ENCODE measurements around the gene GNA14.

Gene GNA14

DNA sequence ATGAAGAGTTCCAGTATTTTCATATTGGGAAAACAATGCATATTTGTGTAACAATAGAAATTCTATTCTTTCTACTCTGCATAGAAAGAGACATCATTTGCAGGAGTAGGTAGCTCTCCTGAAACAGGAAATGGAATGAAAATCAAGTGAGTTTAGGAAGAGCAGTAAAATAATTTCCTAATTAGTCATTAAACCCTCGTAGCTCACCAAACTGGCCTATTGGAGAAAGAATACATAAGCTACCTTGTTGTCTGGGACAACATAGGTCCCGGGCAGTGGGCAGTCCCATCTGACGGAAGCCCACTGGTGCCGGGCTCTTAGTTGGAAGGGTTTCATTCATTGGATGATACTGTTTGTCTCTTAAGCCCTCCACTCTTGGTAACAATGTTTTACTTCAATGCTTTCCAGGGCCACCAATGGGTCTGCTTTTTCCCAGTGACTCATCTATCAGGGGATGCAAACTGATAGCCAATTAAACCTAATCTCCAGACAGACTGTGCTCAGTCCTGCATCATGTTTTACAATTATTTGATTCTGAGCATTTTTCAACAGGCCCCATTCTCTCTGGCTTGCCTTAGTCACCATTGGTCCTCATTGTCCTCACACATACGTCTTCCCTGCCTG lies 46.5 kb downstream of the GNA14 start:
- no peak for TF ChIP-seq ZFX (IDR thresholded peaks at IDR 0.05; ENCODE audit: borderline replicate concordance)
- TF ChIP-seq, protein P1, sequence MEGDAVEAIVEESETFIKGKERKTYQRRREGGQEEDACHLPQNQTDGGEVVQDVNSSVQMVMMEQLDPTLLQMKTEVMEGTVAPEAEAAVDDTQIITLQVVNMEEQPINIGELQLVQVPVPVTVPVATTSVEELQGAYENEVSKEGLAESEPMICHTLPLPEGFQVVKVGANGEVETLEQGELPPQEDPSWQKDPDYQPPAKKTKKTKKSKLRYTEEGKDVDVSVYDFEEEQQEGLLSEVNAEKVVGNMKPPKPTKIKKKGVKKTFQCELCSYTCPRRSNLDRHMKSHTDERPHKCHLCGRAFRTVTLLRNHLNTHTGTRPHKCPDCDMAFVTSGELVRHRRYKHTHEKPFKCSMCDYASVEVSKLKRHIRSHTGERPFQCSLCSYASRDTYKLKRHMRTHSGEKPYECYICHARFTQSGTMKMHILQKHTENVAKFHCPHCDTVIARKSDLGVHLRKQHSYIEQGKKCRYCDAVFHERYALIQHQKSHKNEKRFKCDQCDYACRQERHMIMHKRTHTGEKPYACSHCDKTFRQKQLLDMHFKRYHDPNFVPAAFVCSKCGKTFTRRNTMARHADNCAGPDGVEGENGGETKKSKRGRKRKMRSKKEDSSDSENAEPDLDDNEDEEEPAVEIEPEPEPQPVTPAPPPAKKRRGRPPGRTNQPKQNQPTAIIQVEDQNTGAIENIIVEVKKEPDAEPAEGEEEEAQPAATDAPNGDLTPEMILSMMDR (IDR thresholded peaks at IDR 0.05) = no peak

DNA sequence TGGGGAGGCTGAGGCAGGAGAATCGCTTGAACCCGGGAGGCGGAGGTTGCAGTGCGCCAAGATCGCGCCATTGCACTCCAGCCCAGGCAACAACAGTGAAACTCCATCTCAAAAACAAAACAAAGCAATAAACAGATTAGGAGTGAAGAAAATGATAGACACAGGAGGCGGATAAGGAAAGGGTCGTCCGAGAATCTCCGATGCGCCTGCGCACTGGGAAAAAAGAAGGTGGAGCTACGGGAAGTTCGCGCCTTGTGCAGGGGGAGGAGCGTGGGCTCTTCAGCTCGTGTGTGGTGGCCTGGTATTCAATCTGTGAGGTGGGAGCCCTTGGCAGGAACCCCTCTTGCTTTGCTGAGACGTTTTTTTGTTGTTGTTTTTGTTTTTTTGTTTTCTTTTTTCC lies 47.3 kb downstream of the GNA14 start:
- TF ChIP-seq, protein P1 (IDR thresholded peaks at IDR 0.05) = no peak
- no peak overlapping the region for H3K27ac ChIP-seq

More for the DNA sequence above, 46.5 kb downstream of the GNA14 start:
- no peak overlapping the region for H3K27ac ChIP-seq

GRCh38 chr9:77599492-77599891 lies 48.6 kb downstream of the GNA14 start:
- no peak overlapping the region for H3K27ac ChIP-seq
- TF ChIP-seq, protein P1 (IDR thresholded peaks at IDR 0.05) = no peak
- TF ChIP-seq ZFX (IDR thresholded peaks at IDR 0.05; ENCODE audit: borderline replicate concordance) = no peak

DNA sequence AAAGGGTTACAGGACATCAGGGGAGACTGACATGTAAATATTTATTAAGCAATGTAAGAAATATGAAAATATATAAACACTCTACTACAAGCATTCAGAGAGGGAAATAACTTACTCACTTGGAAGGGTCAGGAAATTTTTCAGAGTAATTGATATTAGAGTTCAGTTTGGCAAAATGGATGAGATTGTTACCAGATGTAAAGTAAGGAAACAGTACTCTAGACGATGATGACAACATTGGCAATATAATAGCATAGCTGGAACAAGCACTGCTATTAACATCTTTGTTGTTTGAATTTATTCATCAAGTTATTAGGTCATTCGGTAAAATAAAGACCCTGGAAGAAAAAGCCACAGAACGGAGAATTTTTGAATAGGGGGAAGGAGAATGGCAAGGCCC lies 49.1 kb downstream of the GNA14 start:
- H3K27ac ChIP-seq = no peak overlapping the region
- TF ChIP-seq, protein P1 (IDR thresholded peaks at IDR 0.05) = no peak
- TF ChIP-seq ZFX (IDR thresholded peaks at IDR 0.05; ENCODE audit: borderline replicate concordance) = no peak

DNA sequence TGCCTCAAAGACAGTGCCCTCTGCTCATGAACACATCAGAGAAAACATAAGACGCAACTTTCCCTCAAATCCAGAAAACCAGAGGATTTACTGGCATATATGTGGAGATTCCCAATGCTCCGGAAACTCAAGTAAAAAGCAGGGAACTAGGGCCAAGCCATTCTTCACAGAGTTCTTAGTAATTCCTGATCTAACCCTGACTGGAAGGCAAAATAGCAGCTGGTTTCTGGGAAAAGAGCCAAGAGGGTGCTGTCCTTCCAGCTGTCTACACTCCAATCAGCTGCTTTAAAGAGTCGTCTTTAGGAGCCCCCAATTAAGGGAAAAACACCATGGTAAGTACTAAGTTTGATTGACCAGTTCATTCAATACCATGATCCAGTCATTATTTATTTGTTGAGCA lies 49.6 kb downstream of the GNA14 start:
- no peak for TF ChIP-seq ZFX (IDR thresholded peaks at IDR 0.05; ENCODE audit: borderline replicate concordance)
- TF ChIP-seq, protein P1 (IDR thresholded peaks at IDR 0.05) = no peak
- H3K27ac ChIP-seq = no peak overlapping the region

DNA sequence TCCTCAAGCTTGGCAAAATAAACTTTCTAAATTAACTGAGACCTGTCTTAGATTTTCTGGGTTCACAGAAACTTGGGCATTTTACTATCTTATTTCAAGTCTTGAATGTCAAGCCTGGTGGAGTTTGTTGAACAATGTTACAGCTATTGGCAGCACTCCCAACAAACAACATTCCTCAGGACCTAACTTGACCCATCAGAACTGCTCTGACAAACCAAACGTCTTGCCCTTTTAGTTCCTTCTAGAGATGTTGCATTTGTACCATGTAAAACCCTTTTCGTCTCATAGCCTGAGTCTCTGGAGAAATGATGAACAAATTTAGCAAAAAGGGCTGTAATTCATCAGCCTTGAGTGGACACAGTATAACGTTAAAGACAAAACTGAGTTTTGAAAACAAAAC lies 51.1 kb downstream of the GNA14 start:
- TF ChIP-seq, protein P1 (IDR thresholded peaks at IDR 0.05) = no peak
- TF ChIP-seq ZFX (IDR thresholded peaks at IDR 0.05; ENCODE audit: borderline replicate concordance) = no peak
- no peak overlapping the region for H3K27ac ChIP-seq

DNA sequence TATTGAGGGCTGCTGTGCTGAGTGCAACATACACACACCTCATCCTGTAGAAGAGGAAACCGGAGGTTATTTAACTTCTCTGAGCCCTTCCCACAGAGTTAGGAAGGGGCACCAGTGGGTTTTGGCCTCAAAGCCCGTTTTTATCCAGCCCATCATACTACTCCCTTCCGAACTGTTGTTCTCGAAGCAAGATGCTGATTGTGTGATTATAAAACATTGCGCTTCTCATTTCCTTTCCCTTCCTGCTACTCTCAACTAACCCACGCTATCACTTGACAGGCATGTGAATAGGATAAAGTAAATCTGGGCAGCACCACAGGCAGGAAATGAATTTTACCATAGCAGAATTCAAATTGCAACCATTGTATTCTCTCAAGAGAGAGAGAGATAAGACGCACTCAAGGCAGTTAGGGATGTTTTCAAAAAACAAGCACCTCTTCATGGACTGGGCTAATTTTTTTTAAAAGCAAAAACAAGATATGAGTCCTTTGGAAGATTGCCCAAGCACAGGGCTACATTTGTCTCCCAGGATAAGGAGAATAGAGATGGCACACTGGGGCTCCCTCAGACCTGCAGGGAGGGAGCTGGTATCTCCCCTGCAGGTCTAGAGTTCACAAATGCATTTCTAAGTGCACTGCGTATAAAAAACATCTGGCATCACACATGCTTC lies 52.6 kb downstream of the GNA14 start:
- H3K27ac ChIP-seq = no peak overlapping the region
- no peak for TF ChIP-seq ZFX (IDR thresholded peaks at IDR 0.05; ENCODE audit: borderline replicate concordance)
- TF ChIP-seq, protein P1 (IDR thresholded peaks at IDR 0.05) = no peak
